Testis (tissue), 3 donors: ENCODE results near the gene ARHGEF28. TPM values are rescaled to one million over a fixed set of nuclear protein-coding genes. Genes with fewer than 3 reads are reported as not detected.

Experiments used
- DNase-seq: peaks from one replicate; pipeline ENCODE4 v3.0.0-alpha.2; 2019
- H3K27ac ChIP-seq, 2 donors: fragments of 200-600 bp; sonication (generic); one replicate each; pipeline ENCODE4 v1.5.1; 2019
- H3K27me3 ChIP-seq: fragments of 200-600 bp; sonication (generic); one replicate; pipeline ENCODE4 v1.5.1; 2019
- H3K36me3 ChIP-seq: fragments of 200-600 bp; sonication (generic); one replicate; pipeline ENCODE4 v1.5.1; 2017; ENCODE audit warnings: low read depth; ENCODE audit errors: missing control alignments
- H3K4me1 ChIP-seq: fragments of 200-600 bp; sonication (generic); one replicate; pipeline ENCODE4 v1.5.1; 2019
- H3K4me3 ChIP-seq, 2 donors: fragments of 200-600 bp; sonication (generic); one replicate each; pipeline ENCODE4 v1.5.1; 2017 to 2019
- H3K9me3 ChIP-seq: fragments of 200-600 bp; sonication (generic); one replicate; pipeline ENCODE4 v1.5.1; 2017
- CTCF ChIP-seq, 3 experiments: fragments of 450-650 bp in 2 of 3; fragments of 200-600 bp in 1 of 3; sonication (generic) in 1 of 3; IDR thresholded peaks; one replicate each; pipeline ENCODE4 v1.5.1; 2016 to 2019; ENCODE audit warnings: antibody characterized with exemption in 3 of 3, mild to moderate bottlenecking in 2 of 3, moderate library complexity in 1 of 3
- POLR2A ChIP-seq: fragments of 450-650 bp; IDR thresholded peaks from one replicate; pipeline ENCODE4 v1.6.1; 2017; ENCODE audit warnings: antibody characterized with exemption, mild to moderate bottlenecking, moderate library complexity
- WGBS, 2 donors: methylation state at CpG; one replicate each; pipeline ENCODE4 v1.1.5; 2018; 5-methylcytosine and 5-hydroxymethylcytosine counted together
- intact Hi-C: fragments of 100-400 bp; cut with DNase I; formaldehyde crosslinking; loops from one replicate; pipeline ENCODE4 v1.15.1; 2023; ENCODE audit warnings: low total_unique reads
- polyA plus RNA-seq: library from polyadenylated mRNA; stranded (reverse); fragments of 350-450 nt; fragmentation: Illumina TruSeq; extraction: RNeasy Lipid Tissue Mini Kit (QIAGEN cat#74804); gene quantifications from one replicate; pipeline ENCODE4 v1.2.3, GENCODE V29; 2014; ENCODE audit warnings: low read depth, low replicate concordance; ENCODE audit not compliant: insufficient read depth
- total RNA-seq, 2 donors: library from RNA; depleted of rRNA; stranded (reverse); fragments of >200 nt; gene quantifications; one replicate each; pipeline ENCODE4 v1.2.3, GENCODE V29; 2016

ARHGEF28 gene
- total and polyA plus RNA-seq, 3 donors from 2014 or later: 3.9 to 8.7 (median 8.0) TPM

- no peak for TF ChIP-seq CTCF (IDR thresholded peaks at IDR 0.05)
- no peak for TF ChIP-seq POLR2A
- Histone ChIP-seq H3K4me3 (no peak overlapping the region), H3K27ac (no peak overlapping the region), H3K27me3 (no peaks in the 10 kb centered on the region), H3K4me1 (no peaks in the 10 kb centered on the region), H3K9me3 (no peaks in the 10 kb centered on the region), H3K36me3 (no peaks in the 10 kb centered on the region)
- DNase-seq: no peak
- WGBS, 2 donors: 96 to 100% methylated on average over 2 of the region's 2 CpGs
- intact Hi-C loops: no loop called here
Measured at GRCh38 chr5:73766902-73767301, 140.9 kb downstream of the ARHGEF28 start.

GRCh38 chr5:73770172-73771025 lies 144.4 kb downstream of the ARHGEF28 start:
- TF ChIP-seq CTCF (IDR thresholded peaks at IDR 0.05): no peak
- no peak for TF ChIP-seq POLR2A
- WGBS, 2 donors: 68 to 79% methylated on average over 6 of the region's 6 CpGs
- H3K36me3 ChIP-seq: no peaks in the 10 kb centered on the region
- H3K27ac ChIP-seq: no peak overlapping the region
- no peaks in the 10 kb centered on the region for H3K9me3 ChIP-seq
- H3K4me1 ChIP-seq: no peaks in the 10 kb centered on the region
- no peak overlapping the region for H3K4me3 ChIP-seq
- intact Hi-C loops: no loop called here
- no peaks in the 10 kb centered on the region for H3K27me3 ChIP-seq
- no peak for DNase-seq

- no peaks in the 10 kb centered on the region for H3K27me3 ChIP-seq
- H3K27ac ChIP-seq: no peak overlapping the region
- H3K4me1 ChIP-seq: no peaks in the 10 kb centered on the region
- no peak for DNase-seq
- no peaks in the 10 kb centered on the region for H3K9me3 ChIP-seq
- WGBS, 2 donors: 74 to 91% methylated on average over 3 of the region's 3 CpGs
- no peak overlapping the region for H3K4me3 ChIP-seq
- TF ChIP-seq CTCF (IDR thresholded peaks at IDR 0.05) (no peak), POLR2A (no peak)
- H3K36me3 ChIP-seq: no peaks in the 10 kb centered on the region
- intact Hi-C loops: no loop called here
Measured at GRCh38 chr5:73774924-73775323, 148.9 kb downstream of the ARHGEF28 start.

GRCh38 chr5:73776405-73776804 lies 150.4 kb downstream of the ARHGEF28 start:
- no peak for TF ChIP-seq CTCF (IDR thresholded peaks at IDR 0.05)
- no peak for TF ChIP-seq POLR2A
- Histone ChIP-seq H3K4me3 (no peak overlapping the region), H3K27ac (no peak overlapping the region), H3K9me3 (no peaks in the 10 kb centered on the region), H3K4me1 (no peaks in the 10 kb centered on the region), H3K36me3 (no peaks in the 10 kb centered on the region), H3K27me3 (no peaks in the 10 kb centered on the region)
- intact Hi-C loops: no loop called here
- DNase-seq: no peak
- 65 to 72% methylated on average over 5 of the region's 5 CpGs for WGBS, 2 donors

- TF ChIP-seq POLR2A (no peak), CTCF (IDR thresholded peaks at IDR 0.05) (no peak)
- DNase-seq: no peak
- Histone ChIP-seq H3K9me3 (no peaks in the 10 kb centered on the region), H3K27ac (no peak overlapping the region), H3K36me3 (no peaks in the 10 kb centered on the region), H3K27me3 (no peaks in the 10 kb centered on the region), H3K4me3 (no peak overlapping the region), H3K4me1 (no peaks in the 10 kb centered on the region)
- 72 to 75% methylated on average over 2 of the region's 2 CpGs for WGBS, 2 donors
- intact Hi-C loops: no loop called here
Measured at GRCh38 chr5:73777192-73777591, 151.2 kb downstream of the ARHGEF28 start.
